Vagina (tissue), 2 donors: ENCODE results near the gene ROR2. TPM values are rescaled to one million over a fixed set of nuclear protein-coding genes. Genes with fewer than 3 reads are reported as not detected.

ENCODE experiments used
- DNase-seq, 2 donors: peaks; one replicate each; pipeline ENCODE4 v3.0.0-alpha.2; 2017; ENCODE audit errors: extremely low spot score in 2 of 2
- H3K27ac ChIP-seq: fragments of 200-600 bp; sonication (generic); one replicate; pipeline ENCODE4 v1.5.1; 2019
- H3K27me3 ChIP-seq: fragments of 200-600 bp; sonication (generic); one replicate; pipeline ENCODE4 v1.5.1; 2019
- H3K36me3 ChIP-seq, 2 donors: fragments of 200-600 bp; sonication (generic); one replicate each; pipeline ENCODE4 v1.5.1; 2017 to 2019
- H3K4me1 ChIP-seq: fragments of 200-600 bp; sonication (generic); one replicate; pipeline ENCODE4 v1.5.1; 2019
- H3K4me3 ChIP-seq, 2 donors: fragments of 200-600 bp; sonication (generic); 1 replicate in 1 of 2; 2 replicates in 1 of 2; pipeline ENCODE4 v1.5.1; 2016 to 2019
- H3K9me3 ChIP-seq: fragments of 200-600 bp; sonication (generic); one replicate; pipeline ENCODE4 v1.5.1; 2019
- POLR2A ChIP-seq, 2 donors: fragments of 450-650 bp; IDR thresholded peaks; one replicate each; pipeline ENCODE4 v1.6.1; 2017; ENCODE audit warnings: antibody characterized with exemption in 2 of 2, mild to moderate bottlenecking in 2 of 2, moderate library complexity in 2 of 2
- POLR2AphosphoS5 ChIP-seq, 2 donors: sonication (generic); formaldehyde crosslinking; IDR thresholded peaks; one replicate each; pipeline ENCODE4 v1.9.0; 2017; ENCODE audit warnings: antibody characterized with exemption in 2 of 2, mild to moderate bottlenecking in 2 of 2, low read depth in 1 of 2; ENCODE audit not compliant: insufficient read depth in 1 of 2
- intact Hi-C: fragments of 100-400 bp; cut with DNase I; formaldehyde crosslinking; loops from one replicate; pipeline ENCODE4 v1.15.1; 2023
- total RNA-seq: library from RNA; depleted of rRNA; stranded (reverse); fragments of >200 nt; gene quantifications from one replicate; pipeline ENCODE4 v1.2.3, GENCODE V29; 2016
- TF ChIP-seq, protein P1 (sequence below), 3 experiments: fragments of 450-650 bp in 2 of 3; fragments of 200-600 bp in 1 of 3; sonication (generic) in 1 of 3; IDR thresholded peaks; one replicate each; pipeline ENCODE4 v1.5.1; 2017 to 2019; ENCODE audit warnings: antibody characterized with exemption in 3 of 3, mild to moderate bottlenecking in 2 of 3, moderate library complexity in 2 of 3

ROR2 gene
- total RNA-seq, 1 donor from 2014 or later: 22.3 TPM

DNA sequence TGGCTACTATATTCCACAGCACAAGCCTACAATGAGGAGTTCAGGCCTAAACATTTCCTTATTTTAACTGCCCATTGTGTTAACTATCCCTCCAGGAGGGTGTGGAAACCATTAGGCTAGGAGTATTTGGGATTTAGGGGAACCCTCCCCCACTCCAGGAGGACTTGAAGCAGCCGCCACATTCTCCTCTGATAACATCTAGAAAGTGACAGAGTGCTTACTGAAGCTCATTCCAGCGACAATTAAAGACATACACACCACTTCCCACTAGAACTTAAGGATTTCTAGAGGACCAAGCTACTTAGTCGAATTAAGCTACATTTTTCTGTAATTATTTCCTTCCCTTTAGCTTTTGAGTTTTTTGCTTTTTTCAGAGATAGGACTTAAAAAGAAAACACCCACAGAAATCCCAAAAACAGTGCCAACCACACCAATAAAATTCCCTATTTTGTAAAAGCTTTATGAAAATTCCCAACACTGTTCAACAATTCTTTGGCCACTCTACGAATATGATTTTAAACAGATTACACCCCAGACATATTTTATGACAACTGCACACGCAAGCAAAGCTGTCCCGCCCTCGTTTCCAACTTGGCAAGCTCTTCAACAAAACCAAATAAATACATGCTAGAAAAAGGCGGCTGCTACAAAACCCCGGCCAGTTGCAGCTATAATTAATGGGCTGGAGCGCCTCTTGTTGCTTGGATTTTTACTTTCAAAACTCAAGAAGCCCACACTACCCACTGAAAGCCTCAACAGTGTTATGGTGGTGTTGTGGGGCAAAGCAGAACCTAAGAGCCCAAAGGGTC is 4.5 kb downstream of the ROR2 start:
- Histone ChIP-seq H3K36me3 (no peaks in the 10 kb centered on the region), H3K4me3 (peak overlapping the region; percentile 2 to 6), H3K27ac (peak overlapping the region; percentile 76), H3K4me1 (peaks cover 51% of the 10 kb centered on the region), H3K9me3 (no peaks in the 10 kb centered on the region), H3K27me3 (no peaks in the 10 kb centered on the region)
- intact Hi-C loops: loop anchor here (10.0 kb wide), 1 partner anchor 51 kb away; no protein-coding TSS in a partner anchor
- peak in 1 of 2 donors; percentile 60 for TF ChIP-seq POLR2AphosphoS5 (IDR thresholded peaks at IDR 0.05; ENCODE audit: insufficient read depth in 1 of 2, low read depth in 1 of 2)
- no peak for TF ChIP-seq POLR2A (IDR thresholded peaks at IDR 0.05)
- DNase-seq: peak in 1 of 2 donors; percentile 91

DNA sequence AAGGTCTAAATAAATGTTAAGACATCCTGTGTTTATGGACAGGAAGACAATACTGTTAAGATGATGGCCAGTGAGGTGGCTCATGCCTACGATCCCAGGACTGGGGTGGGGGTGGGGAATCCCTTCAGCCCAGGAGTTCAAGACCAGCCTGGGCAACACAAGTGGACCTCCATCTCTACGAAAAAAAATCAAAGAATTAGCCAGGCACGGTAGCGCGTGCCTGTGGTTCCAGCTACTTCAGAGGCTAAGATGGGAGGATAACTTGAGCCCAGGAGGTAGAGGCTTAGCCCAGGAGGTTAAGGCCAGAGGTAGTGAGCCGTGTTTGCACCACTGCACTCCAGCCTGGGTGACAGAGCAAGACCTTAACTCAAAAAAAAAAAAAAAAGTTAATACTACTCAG is 5.3 kb downstream of the ROR2 start:
- DNase-seq: peak in 1 of 2 donors; percentile 60
- Histone ChIP-seq H3K27me3 (no peaks in the 10 kb centered on the region), H3K4me3 (no peak overlapping the region), H3K36me3 (no peaks in the 10 kb centered on the region), H3K9me3 (no peaks in the 10 kb centered on the region), H3K27ac (no peak overlapping the region), H3K4me1 (peaks cover 47% of the 10 kb centered on the region)
- TF ChIP-seq, protein P1, sequence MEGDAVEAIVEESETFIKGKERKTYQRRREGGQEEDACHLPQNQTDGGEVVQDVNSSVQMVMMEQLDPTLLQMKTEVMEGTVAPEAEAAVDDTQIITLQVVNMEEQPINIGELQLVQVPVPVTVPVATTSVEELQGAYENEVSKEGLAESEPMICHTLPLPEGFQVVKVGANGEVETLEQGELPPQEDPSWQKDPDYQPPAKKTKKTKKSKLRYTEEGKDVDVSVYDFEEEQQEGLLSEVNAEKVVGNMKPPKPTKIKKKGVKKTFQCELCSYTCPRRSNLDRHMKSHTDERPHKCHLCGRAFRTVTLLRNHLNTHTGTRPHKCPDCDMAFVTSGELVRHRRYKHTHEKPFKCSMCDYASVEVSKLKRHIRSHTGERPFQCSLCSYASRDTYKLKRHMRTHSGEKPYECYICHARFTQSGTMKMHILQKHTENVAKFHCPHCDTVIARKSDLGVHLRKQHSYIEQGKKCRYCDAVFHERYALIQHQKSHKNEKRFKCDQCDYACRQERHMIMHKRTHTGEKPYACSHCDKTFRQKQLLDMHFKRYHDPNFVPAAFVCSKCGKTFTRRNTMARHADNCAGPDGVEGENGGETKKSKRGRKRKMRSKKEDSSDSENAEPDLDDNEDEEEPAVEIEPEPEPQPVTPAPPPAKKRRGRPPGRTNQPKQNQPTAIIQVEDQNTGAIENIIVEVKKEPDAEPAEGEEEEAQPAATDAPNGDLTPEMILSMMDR (IDR thresholded peaks at IDR 0.05): no peak
- TF ChIP-seq POLR2A (IDR thresholded peaks at IDR 0.05) (no peak), POLR2AphosphoS5 (IDR thresholded peaks at IDR 0.05; ENCODE audit: insufficient read depth in 1 of 2, low read depth in 1 of 2) (no peak)
- intact Hi-C loops: loop anchor here (10.0 kb wide), 1 partner anchor 50 kb away; no protein-coding TSS in a partner anchor

DNA sequence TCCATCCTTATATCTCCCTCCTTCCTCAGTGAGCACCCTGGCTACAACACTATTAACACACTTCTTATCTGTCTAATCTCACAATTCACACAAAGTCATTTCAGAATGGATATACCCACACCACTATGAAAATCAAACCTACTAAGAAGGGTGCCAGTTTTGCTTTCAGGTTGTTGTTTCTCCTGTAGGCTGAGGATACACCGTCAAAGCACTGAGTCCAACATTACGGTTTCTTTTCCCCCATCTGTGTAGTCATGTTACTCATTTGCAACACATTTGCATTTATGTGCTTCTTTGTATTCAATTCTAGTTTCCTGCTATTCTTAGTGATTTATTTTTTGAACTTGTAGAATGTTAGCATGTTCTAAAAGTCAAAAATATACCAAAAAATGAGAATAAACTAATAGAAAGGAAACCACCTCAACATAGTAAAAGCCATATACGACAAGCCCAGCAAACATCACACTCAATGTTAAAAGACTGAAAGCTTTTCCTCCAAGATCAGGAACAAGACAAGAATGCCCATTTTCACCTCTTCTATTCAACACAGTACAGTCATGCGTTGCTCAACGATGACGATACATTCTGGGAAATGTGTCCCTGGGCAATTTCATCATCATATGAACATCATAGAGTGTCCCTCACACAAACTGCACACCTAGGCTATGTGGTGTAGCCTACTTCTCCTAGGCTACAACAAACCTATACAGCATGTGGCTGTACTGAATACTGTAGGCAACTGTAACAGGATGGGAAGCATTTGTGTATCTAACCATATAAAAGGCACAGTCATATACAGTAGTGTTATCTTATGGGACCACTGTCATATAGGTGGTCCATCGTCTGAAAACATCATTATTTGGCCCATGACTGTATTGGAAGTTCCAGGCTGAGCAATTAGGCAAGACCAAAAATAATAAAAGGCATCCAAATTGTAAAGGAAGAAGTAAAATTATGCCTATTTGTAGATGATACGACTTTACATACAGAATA is 6.3 kb downstream of the ROR2 start:
- peak; percentile 16 to 29 for DNase-seq
- peaks cover 38% of the 10 kb centered on the region for H3K4me1 ChIP-seq
- intact Hi-C loops: loop anchor here (10.0 kb wide), 1 partner anchor 49 kb away; no protein-coding TSS in a partner anchor
- H3K36me3 ChIP-seq: no peaks in the 10 kb centered on the region
- H3K27me3 ChIP-seq: no peaks in the 10 kb centered on the region
- TF ChIP-seq, protein P1 (IDR thresholded peaks at IDR 0.05): no peak
- no peak for TF ChIP-seq POLR2A (IDR thresholded peaks at IDR 0.05)
- TF ChIP-seq POLR2AphosphoS5 (IDR thresholded peaks at IDR 0.05; ENCODE audit: insufficient read depth in 1 of 2, low read depth in 1 of 2): no peak
- no peak overlapping the region for H3K27ac ChIP-seq
- no peak overlapping the region for H3K4me3 ChIP-seq
- H3K9me3 ChIP-seq: no peaks in the 10 kb centered on the region

DNA sequence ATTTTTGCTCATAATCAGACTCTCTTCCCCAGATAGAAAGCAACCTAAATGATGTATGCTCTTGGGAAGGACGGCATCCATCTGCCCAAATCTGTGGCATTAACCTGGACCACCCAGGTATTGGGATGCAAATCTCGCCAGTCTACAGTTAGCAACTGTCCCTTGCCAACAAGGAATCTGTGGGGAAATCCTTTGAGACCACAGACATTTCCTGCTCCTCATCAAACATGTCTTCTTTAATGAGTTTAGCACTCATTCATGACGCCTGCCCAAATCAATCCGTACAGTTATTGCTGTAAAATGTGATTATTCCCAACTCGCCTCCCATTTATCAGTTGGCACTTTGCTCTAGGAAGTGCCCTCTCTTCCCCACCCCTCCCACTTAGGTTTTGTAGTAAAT is 7.8 kb downstream of the ROR2 start:
- Histone ChIP-seq H3K4me1 (peaks cover 24% of the 10 kb centered on the region), H3K36me3 (no peaks in the 10 kb centered on the region), H3K9me3 (no peaks in the 10 kb centered on the region), H3K4me3 (no peak overlapping the region), H3K27me3 (no peaks in the 10 kb centered on the region), H3K27ac (no peak overlapping the region)
- intact Hi-C loops: loop anchor here (10.0 kb wide), 1 partner anchor 47 kb away; no protein-coding TSS in a partner anchor
- DNase-seq: no peak
- TF ChIP-seq, protein P1 (IDR thresholded peaks at IDR 0.05): no peak
- no peak for TF ChIP-seq POLR2A (IDR thresholded peaks at IDR 0.05)
- TF ChIP-seq POLR2AphosphoS5 (IDR thresholded peaks at IDR 0.05; ENCODE audit: insufficient read depth in 1 of 2, low read depth in 1 of 2): no peak

DNA sequence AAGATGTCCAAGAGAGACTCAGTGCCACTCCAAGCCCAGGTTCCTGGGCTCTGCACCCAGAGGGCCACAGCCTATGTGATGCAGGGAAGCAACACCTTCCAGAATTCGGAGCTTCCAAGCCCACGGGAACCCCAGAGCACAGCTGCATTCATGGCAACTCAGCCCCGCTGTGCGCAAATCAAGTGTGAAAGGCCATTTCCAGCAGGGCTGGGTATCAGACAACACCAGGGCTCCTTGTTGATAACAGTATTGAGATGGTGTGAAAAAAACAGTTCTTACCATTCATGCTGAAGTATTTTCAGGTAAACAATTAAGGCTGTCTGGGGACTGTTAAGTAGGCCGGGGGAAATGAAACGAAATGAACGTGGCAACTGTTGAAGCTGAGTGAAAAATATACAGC is 10.1 kb downstream of the ROR2 start:
- TF ChIP-seq, protein P1 (IDR thresholded peaks at IDR 0.05): no peak
- TF ChIP-seq POLR2A (IDR thresholded peaks at IDR 0.05) (no peak), POLR2AphosphoS5 (IDR thresholded peaks at IDR 0.05; ENCODE audit: insufficient read depth in 1 of 2, low read depth in 1 of 2) (no peak)
- intact Hi-C loops: loop anchor here (10.0 kb wide), 1 partner anchor 45 kb away; no protein-coding TSS in a partner anchor
- Histone ChIP-seq H3K9me3 (no peaks in the 10 kb centered on the region), H3K27me3 (no peaks in the 10 kb centered on the region), H3K27ac (no peak overlapping the region), H3K36me3 (no peaks in the 10 kb centered on the region), H3K4me1 (peaks cover 5% of the 10 kb centered on the region), H3K4me3 (no peak overlapping the region)
- DNase-seq: no peak
